ENCODE data around the gene UBE2A. TPM values are rescaled to one million over a fixed set of nuclear protein-coding genes. Genes with fewer than 3 reads are reported as not detected.

Gene UBE2A
- total and polyA plus RNA-seq, 10 of the 15 experiments (the other 5 are each of a cell fraction or from before 2014, with no cell fraction given) = 20.8 to 121 (median 48.4) TPM

DNA sequence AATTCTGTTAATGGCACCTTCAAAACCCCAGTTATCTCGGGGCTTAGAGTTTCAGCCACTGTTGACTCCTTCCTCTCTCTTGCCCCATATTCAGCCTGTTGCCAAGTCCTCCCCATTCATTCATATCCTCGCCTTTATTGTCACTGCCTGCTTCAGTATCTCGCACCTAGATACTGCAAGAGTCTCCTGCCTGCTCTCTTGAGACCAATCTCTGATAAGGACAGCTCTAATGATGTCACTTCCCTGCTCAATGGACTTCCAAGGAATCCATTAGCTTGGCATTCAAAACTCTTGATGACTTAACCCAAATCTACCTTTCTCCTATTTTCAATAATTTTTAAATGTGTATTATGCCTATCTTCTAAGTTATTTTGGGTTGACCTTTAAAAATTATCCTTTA lies 1.1 kb upstream of the UBE2A start:
- TF ChIP-seq KDM1A (IDR thresholded peaks at IDR 0.05; ENCODE audit: borderline replicate concordance) = no peak
- Histone ChIP-seq H3K27ac (ENCODE audit: control insufficient read depth, insufficient read depth) (no peak overlapping the region), H3K36me3 (ENCODE audit: control insufficient read depth in 2 of 2, insufficient read depth in 2 of 2, low read length in 1 of 2) (no peaks in the 10 kb centered on the region), H3K9ac (ENCODE audit: control insufficient read depth, insufficient read depth, low read length) (peak overlapping the region; percentile 72), H3K4me3 (peak overlapping the region; percentile 76), H4K20me1 (ENCODE audit: control insufficient read depth, insufficient read depth) (no peaks in the 10 kb centered on the region), H3K79me2 (ENCODE audit: control insufficient read depth, insufficient read depth, low read length) (peaks cover 14% of the 10 kb centered on the region), H2AFZ (ENCODE audit: control insufficient read depth, low read depth, low read length) (no peak overlapping the region; the same call in 1 of the 2 replicates), H3K27me3 (replicated peaks in 1 of 2; ENCODE audit: control insufficient read depth in 2 of 2, insufficient read depth in 2 of 2, low read length in 1 of 2) (no peaks in the 10 kb centered on the region), H3K4me2 (ENCODE audit: control insufficient read depth, insufficient read depth) (peak overlapping the region; percentile 62; the same call in 1 of the 2 replicates), H3K9me3 (replicated peaks; ENCODE audit: control insufficient read depth, insufficient read depth, low read length) (no peaks in the 10 kb centered on the region; the same call in 2 of the 3 replicates), H3K4me1 (ENCODE audit: control insufficient read depth, insufficient read depth, low read length) (no peaks in the 10 kb centered on the region; the same call in 1 of the 2 replicates)
- in situ Hi-C loops (cut with MboI) = no loop called here
- POLR2A ChIA-PET = interaction anchor here (1.0 to 1.8 kb wide), 3 partner anchors 8 to 23 kb away, joined by 3 to 8 read pairs (median 4); partner anchors contain the start of gene STEEP1
- RAD21 ChIA-PET (ENCODE audit: unreplicated experiment) = interaction anchor here (1.4 to 2.5 kb wide), 3 partner anchors 33 to 185 kb away, joined by 3 to 9 read pairs (median 8); partner anchors contain the start of gene NKRF
- SMC1A ChIA-PET (ENCODE audit: uncharacterized antibody, unreplicated experiment) = interaction anchor here (0.7 to 1.3 kb wide), 3 partner anchors 14 to 32 kb away, joined by 3 to 4 read pairs (median 3); no protein-coding TSS in a partner anchor
- DNase-seq (ENCODE audit: low read depth, low spot score) (no peak), ATAC-seq (no peak), FAIRE-seq (no peak)
- 51% methylated on average over 3 of the region's 3 CpGs for whole genome bisulfite sequencing (ENCODE audit: insufficient coverage, insufficient replicate concordance, low lambda C conversion rate, missing lambda C conversion rate)
- no TSS peak for BruUV-seq (replicated peaks)
- intact Hi-C loops (cut with micrococcal nuclease; ENCODE audit: unreplicated experiment) = no loop called here
- CTCF ChIA-PET = interaction anchor here (1.0 to 4.7 kb wide), 3 partner anchors 8 to 156 kb away, joined by 3 to 16 read pairs (median 8); no protein-coding TSS in a partner anchor

DNA sequence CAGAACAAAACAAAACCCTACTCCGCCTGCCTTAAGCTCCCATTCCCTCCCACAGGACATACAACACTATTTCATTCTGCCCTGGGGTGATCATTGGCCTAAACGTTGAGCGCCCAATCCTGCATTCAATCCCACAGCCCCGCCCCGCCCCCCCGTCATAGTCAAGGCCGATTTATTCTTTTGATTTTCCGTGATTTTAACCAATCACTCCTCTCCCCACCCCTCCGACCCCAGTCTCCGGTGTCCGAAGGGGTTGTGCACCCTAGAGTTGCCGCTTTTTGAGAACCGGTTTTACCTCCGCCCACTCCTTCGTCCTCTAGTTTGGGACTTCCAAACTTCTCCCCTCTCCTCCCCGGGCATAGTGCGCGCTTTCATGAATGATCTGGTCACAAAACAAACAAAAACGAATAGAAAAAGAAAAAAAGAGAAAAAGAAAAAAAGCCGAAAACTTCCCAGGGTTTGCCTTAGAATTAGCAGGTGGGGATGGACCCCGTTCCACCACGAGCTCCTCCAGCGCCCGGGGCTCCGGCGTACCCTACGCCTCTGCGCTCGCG lies 446 bp upstream of the UBE2A start:
- no peak for DNase-seq (ENCODE audit: low read depth, low spot score)
- POLR2A ChIA-PET = interaction anchor here (1.0 to 1.8 kb wide), 4 partner anchors 8 to 33 kb away, joined by 3 to 8 read pairs (median 6); partner anchors contain the start of genes NKRF and STEEP1
- H3K27ac ChIP-seq (ENCODE audit: control insufficient read depth, insufficient read depth) = peak overlapping the region; percentile 55
- H3K4me3 ChIP-seq = peak overlapping the region; percentile 76
- peak overlapping the region; percentile 72 for H3K9ac ChIP-seq (ENCODE audit: control insufficient read depth, insufficient read depth, low read length)
- BruUV-seq (replicated peaks) = no TSS peak
- no peak for FAIRE-seq
- no peaks in the 10 kb centered on the region for H3K27me3 ChIP-seq (replicated peaks in 1 of 2; ENCODE audit: control insufficient read depth in 2 of 2, insufficient read depth in 2 of 2, low read length in 1 of 2)
- intact Hi-C loops (cut with micrococcal nuclease; ENCODE audit: unreplicated experiment) (loop anchor here (1.0 to 2.0 kb wide), 2 partner anchors 9 to 57 kb away; partner anchors contain the start of gene STEEP1), in situ Hi-C loops (cut with MboI) (no loop called here)
- ATAC-seq = peak; percentile 7
- WGBS (ENCODE audit: insufficient coverage, insufficient replicate concordance, low lambda C conversion rate, missing lambda C conversion rate) = 23% methylated on average over 22 of the region's 30 CpGs
- no peaks in the 10 kb centered on the region; the same call in 1 of the 2 replicates for H3K4me1 ChIP-seq (ENCODE audit: control insufficient read depth, insufficient read depth, low read length)
- no peaks in the 10 kb centered on the region for H3K36me3 ChIP-seq (ENCODE audit: control insufficient read depth in 2 of 2, insufficient read depth in 2 of 2, low read length in 1 of 2)
- no peaks in the 10 kb centered on the region for H4K20me1 ChIP-seq (ENCODE audit: control insufficient read depth, insufficient read depth)
- RAD21 ChIA-PET (ENCODE audit: unreplicated experiment) = interaction anchor here (0.7 to 2.5 kb wide), 8 partner anchors 9 to 184 kb away, joined by 3 to 9 read pairs (median 3); partner anchors contain the start of gene NKRF
- CTCF ChIA-PET = interaction anchor here (0.8 to 4.7 kb wide), 5 partner anchors 8 to 155 kb away, joined by 3 to 16 read pairs (median 3); no protein-coding TSS in a partner anchor
- SMC1A ChIA-PET (ENCODE audit: uncharacterized antibody, unreplicated experiment) = interaction anchor here (1.0 to 1.3 kb wide), 4 partner anchors 8 to 31 kb away, joined by 3 to 4 read pairs (median 3); partner anchors contain the start of gene STEEP1
- TF ChIP-seq IKZF2 (IDR thresholded peaks at IDR 0.05) = peak in 1 of 2 experiments; percentile 46; a peak in 1 of 4 replicates
- no peak for TF ChIP-seq YY1 (IDR thresholded peaks at IDR 0.05; ENCODE audit: low read depth, low read length)
- no peak for TF ChIP-seq RELA (IDR thresholded peaks at IDR 0.05; ENCODE audit: borderline replicate concordance, partially characterized antibody)
- TF ChIP-seq NBN (IDR thresholded peaks at IDR 0.05) = 0 out of 2 replicates have a peak, but pooled peaks have one; percentile 48
- TF ChIP-seq MTA2 (IDR thresholded peaks at IDR 0.05; ENCODE audit: low read depth) = peak; percentile 21; the same call in 1 of the 2 replicates
- H3K9me3 ChIP-seq (replicated peaks; ENCODE audit: control insufficient read depth, insufficient read depth, low read length) = no peaks in the 10 kb centered on the region; the same call in 2 of the 3 replicates
- peak overlapping the region; percentile 62; the same call in 1 of the 2 replicates for H3K4me2 ChIP-seq (ENCODE audit: control insufficient read depth, insufficient read depth)
- peak overlapping the region; percentile 90 for H2AFZ ChIP-seq (ENCODE audit: control insufficient read depth, low read depth, low read length)
- peaks cover 14% of the 10 kb centered on the region for H3K79me2 ChIP-seq (ENCODE audit: control insufficient read depth, insufficient read depth, low read length)

Data from GM12878 (cell line).